ENCODE data around the gene COL8A1.

Gene COL8A1

DNA sequence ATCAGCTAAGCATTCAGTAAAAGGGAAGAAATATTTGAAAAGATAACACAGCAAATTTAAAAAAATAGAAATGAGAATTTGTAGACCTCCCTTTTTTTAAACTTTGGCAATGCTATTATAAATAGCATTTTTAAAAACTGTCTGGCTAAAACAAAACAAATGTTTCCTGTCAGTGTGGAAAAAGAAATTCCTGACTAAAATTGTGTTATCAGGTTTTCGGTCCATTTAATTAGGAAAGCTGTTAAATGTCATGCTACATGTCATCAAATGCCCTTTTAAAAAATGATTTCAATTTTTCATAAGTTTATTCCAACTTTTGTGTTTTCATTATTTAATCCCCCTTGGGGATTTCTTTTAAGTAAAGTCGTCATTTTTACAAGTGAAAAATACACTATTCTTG is 29.6 kb downstream of the COL8A1 start:
- DNase-seq (ENCODE audit: low read depth): no peak
- no peak overlapping the region for H3K4me3 ChIP-seq (ENCODE audit: low read depth, low read length)
- TF ChIP-seq, protein P1, sequence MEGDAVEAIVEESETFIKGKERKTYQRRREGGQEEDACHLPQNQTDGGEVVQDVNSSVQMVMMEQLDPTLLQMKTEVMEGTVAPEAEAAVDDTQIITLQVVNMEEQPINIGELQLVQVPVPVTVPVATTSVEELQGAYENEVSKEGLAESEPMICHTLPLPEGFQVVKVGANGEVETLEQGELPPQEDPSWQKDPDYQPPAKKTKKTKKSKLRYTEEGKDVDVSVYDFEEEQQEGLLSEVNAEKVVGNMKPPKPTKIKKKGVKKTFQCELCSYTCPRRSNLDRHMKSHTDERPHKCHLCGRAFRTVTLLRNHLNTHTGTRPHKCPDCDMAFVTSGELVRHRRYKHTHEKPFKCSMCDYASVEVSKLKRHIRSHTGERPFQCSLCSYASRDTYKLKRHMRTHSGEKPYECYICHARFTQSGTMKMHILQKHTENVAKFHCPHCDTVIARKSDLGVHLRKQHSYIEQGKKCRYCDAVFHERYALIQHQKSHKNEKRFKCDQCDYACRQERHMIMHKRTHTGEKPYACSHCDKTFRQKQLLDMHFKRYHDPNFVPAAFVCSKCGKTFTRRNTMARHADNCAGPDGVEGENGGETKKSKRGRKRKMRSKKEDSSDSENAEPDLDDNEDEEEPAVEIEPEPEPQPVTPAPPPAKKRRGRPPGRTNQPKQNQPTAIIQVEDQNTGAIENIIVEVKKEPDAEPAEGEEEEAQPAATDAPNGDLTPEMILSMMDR (conservative IDR thresholded peaks at IDR 0.05; ENCODE audit: low read depth, low read length): no peak

GRCh38 chr3:99669879-99670555 is 31.6 kb downstream of the COL8A1 start:
- TF ChIP-seq, protein P1 (conservative IDR thresholded peaks at IDR 0.05; ENCODE audit: low read depth, low read length): no peak
- peak; percentile 53 for DNase-seq (ENCODE audit: low read depth)
- no peak overlapping the region for H3K4me3 ChIP-seq (ENCODE audit: low read depth, low read length)

DNA sequence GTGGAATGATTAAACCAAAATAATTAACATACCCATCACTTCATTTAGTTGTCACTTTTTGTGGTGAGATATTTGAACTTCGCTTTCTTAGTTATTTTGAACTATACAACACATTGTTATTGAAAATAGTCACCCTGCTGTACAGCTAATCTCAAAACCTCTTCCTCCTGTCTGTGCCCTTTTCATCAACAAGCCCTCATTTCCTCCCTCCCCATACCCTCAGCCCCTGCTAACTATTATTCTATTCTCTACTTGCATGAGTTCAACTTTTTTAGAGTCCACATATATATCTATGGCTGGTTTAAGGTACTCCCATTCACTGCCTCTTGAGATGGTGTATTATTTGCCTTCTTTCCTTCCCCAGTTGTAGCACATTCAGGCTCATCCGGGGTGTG is 32.2 kb downstream of the COL8A1 start:
- TF ChIP-seq, protein P1 (conservative IDR thresholded peaks at IDR 0.05; ENCODE audit: low read depth, low read length): no peak
- DNase-seq (ENCODE audit: low read depth): no peak
- no peak overlapping the region for H3K4me3 ChIP-seq (ENCODE audit: low read depth, low read length)

GRCh38 chr3:99674086-99674789 is 35.8 kb downstream of the COL8A1 start:
- no peak overlapping the region for H3K4me3 ChIP-seq (ENCODE audit: low read depth, low read length)
- peak; percentile 96 for DNase-seq (ENCODE audit: low read depth)
- TF ChIP-seq, protein P1 (conservative IDR thresholded peaks at IDR 0.05; ENCODE audit: low read depth, low read length): no peak

DNA sequence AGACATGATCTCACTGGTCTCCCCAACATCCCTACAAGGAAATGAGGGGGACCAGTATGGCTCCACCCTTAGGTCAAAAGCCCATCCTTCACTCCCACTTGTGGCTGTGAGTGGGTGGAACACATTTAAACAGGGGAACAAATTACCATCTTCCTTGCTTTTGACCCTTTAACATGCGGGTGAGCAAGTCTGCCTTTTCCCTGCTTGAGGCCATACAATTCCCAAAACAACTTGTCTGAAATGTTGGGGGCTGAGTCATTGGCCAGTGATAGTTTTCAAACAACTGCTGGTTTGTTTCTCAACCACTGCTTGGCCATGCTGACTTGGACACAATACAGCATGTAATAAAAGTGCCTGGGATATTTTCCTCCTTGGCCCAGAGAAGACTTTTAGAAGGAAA is 39.6 kb downstream of the COL8A1 start:
- peak; percentile 85 for DNase-seq (ENCODE audit: low read depth)
- H3K4me3 ChIP-seq (ENCODE audit: low read depth, low read length): no peak overlapping the region
- TF ChIP-seq, protein P1 (conservative IDR thresholded peaks at IDR 0.05; ENCODE audit: low read depth, low read length): no peak

GRCh38 chr3:99678896-99679295 is 40.5 kb downstream of the COL8A1 start:
- no peak overlapping the region for H3K4me3 ChIP-seq (ENCODE audit: low read depth, low read length)
- no peak for DNase-seq (ENCODE audit: low read depth)
- TF ChIP-seq, protein P1 (conservative IDR thresholded peaks at IDR 0.05; ENCODE audit: low read depth, low read length): no peak

GRCh38 chr3:99681512-99681911 is 43.1 kb downstream of the COL8A1 start:
- H3K4me3 ChIP-seq (ENCODE audit: low read depth, low read length): no peak overlapping the region
- DNase-seq (ENCODE audit: low read depth): no peak
- TF ChIP-seq, protein P1 (conservative IDR thresholded peaks at IDR 0.05; ENCODE audit: low read depth, low read length): no peak

Data from choroid plexus epithelial cell (primary cell).